ENCODE measurements around the gene TMEM135.

The TMEM135 gene

DNA sequence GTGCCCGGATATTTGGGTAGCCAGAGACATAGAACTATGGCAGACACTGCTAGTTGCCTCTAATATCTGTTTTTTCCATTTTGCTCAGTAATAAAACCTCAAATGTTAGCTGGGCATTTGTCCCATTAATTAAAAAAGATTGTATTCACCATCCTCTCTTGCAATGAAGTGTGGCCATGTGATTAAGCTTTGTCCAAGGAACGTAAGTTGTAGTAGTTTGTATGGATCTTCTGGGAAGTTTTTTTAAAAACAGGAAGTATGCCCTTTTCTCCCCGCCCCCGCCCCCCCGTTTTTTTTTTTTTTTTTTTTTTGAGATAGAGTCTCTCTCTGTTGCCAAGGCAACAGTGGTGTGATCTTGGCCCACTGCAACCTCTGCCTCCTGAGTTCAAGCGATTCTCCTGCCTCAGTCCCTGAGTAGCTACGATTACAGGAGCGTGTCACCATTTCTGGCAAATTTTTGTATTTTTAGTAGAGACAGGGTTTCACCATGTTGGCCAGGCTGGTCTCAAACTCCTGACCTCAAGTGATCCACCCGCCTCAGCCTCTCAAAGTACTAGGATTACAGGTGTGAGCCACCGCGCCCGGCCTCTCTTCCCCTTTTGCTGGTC lies 1.7 kb upstream of the TMEM135 start:
- Histone ChIP-seq H3K9me3 (ENCODE audit: severe bottlenecking) (no peaks in the 10 kb centered on the region), H3K27me3 (ENCODE audit: insufficient read depth, low read depth, severe bottlenecking) (no peaks in the 10 kb centered on the region), H3K36me3 (peaks cover 2% of the 10 kb centered on the region; the same call in 1 of the 2 replicates), H3K27ac (no peak overlapping the region), H3K4me3 (ENCODE audit: low read depth, low read length) (no peak overlapping the region)
- DNase-seq = peak; percentile 13
- TF ChIP-seq, protein P1, sequence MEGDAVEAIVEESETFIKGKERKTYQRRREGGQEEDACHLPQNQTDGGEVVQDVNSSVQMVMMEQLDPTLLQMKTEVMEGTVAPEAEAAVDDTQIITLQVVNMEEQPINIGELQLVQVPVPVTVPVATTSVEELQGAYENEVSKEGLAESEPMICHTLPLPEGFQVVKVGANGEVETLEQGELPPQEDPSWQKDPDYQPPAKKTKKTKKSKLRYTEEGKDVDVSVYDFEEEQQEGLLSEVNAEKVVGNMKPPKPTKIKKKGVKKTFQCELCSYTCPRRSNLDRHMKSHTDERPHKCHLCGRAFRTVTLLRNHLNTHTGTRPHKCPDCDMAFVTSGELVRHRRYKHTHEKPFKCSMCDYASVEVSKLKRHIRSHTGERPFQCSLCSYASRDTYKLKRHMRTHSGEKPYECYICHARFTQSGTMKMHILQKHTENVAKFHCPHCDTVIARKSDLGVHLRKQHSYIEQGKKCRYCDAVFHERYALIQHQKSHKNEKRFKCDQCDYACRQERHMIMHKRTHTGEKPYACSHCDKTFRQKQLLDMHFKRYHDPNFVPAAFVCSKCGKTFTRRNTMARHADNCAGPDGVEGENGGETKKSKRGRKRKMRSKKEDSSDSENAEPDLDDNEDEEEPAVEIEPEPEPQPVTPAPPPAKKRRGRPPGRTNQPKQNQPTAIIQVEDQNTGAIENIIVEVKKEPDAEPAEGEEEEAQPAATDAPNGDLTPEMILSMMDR (IDR thresholded peaks at IDR 0.05; ENCODE audit: low read depth, low read length) = no peak

DNA sequence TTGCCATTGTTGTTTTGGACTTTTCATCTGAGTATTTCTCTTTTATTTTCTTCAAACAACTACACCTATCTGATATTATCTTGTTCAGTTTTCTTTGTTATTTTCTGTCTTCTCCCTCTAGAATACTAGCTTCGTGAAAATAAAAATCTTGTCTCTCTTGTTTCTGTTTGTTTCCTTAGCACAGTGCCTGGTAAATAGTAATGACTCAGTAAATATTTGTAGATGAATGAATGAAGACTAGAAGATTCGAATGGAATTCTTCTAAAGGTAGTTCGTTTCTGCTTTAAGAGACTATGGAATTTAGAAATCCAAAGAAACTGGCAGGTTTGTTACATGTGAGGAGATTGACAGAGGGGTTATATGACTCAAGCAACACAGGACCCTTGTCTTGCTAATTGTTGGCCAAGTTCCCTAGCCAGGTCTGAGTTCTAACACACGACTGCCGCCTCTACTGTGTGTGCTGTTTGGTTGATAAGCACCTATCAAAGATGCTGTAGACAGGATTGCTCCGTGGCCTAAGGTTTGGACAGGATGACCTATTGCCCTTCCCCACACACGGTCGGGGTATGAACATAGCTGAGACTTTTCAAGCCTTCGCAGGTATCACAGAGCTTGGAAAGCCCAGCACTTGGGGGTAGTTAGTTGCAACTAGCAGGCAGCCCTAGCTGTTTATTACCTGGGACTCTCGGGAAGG lies 831 bp upstream of the TMEM135 start:
- Histone ChIP-seq H3K27me3 (ENCODE audit: insufficient read depth, low read depth, severe bottlenecking) (no peaks in the 10 kb centered on the region), H3K9me3 (ENCODE audit: severe bottlenecking) (no peaks in the 10 kb centered on the region), H3K36me3 (peaks cover 2% of the 10 kb centered on the region; the same call in 1 of the 2 replicates), H3K27ac (peak overlapping the region; percentile 77), H3K4me3 (ENCODE audit: low read depth, low read length) (peak overlapping the region; percentile 99)
- DNase-seq = no peak
- TF ChIP-seq, protein P1 (IDR thresholded peaks at IDR 0.05; ENCODE audit: low read depth, low read length) = no peak

DNA sequence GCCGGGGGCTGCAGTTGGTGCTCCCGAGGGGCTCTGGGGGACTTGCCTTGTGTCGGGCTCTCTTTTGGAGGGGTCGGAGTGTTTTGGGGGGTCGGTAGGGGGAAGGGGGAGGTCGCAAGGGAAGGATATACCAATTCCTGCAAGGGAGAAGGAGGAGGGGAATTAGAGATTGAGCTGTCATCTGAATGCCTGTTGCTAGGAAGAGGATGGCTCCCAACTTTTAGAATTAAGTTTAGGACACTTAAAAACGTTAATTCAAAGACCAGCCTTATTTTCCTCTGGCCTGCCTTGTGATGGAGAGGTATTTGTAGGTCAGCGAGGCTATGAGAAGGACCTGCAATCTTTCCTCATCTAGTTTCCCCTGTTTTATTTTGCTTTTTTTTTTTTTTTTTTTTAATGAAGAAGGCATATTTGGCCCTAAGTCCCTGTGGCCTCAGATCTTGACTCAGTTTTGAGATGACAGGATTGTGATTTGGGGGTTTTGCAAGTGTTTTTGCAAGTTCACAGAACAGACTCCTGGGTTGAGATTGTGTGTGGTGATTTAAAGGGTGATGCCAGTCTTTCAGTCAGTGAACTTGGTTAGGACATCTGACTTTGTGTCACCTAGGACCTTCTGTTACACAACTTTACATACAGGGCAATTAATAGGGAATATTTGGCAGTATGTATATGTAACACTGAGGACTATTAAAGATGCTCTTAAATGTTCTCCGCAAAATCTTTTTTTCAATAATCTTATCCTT lies 672 bp downstream of the TMEM135 start:
- TF ChIP-seq, protein P1 (IDR thresholded peaks at IDR 0.05; ENCODE audit: low read depth, low read length) = no peak
- Histone ChIP-seq H3K9me3 (ENCODE audit: severe bottlenecking) (no peaks in the 10 kb centered on the region), H3K36me3 (peaks cover 8% of the 10 kb centered on the region), H3K27ac (peak overlapping the region; percentile 77), H3K4me3 (ENCODE audit: low read depth, low read length) (peak overlapping the region; percentile 99), H3K27me3 (ENCODE audit: insufficient read depth, low read depth, severe bottlenecking) (no peaks in the 10 kb centered on the region)
- no peak for DNase-seq

DNA sequence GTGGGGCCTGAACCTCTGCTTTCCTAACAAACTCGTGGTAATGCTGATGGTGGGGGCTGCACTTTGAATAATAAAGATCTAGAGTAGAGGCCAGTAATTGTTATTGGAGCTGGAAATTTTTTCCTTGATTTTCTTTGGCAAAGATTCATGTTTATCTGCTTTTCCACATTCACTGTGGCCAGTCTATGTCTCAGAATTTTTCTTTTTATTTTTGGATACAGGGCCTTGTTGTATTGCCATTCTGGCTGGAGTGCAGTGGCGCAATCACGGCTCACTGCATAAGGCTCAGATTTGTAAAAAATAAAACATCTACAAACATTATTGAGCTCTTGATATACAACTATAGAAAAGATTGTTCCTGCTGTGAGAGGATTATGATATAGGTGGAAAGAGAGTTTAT lies 1.6 kb downstream of the TMEM135 start:
- H3K4me3 ChIP-seq (ENCODE audit: low read depth, low read length) = no peak overlapping the region
- TF ChIP-seq, protein P1 (IDR thresholded peaks at IDR 0.05; ENCODE audit: low read depth, low read length) = no peak
- H3K27ac ChIP-seq = no peak overlapping the region
- H3K9me3 ChIP-seq (ENCODE audit: severe bottlenecking) = no peaks in the 10 kb centered on the region
- H3K36me3 ChIP-seq = peaks cover 15% of the 10 kb centered on the region
- no peak for DNase-seq
- H3K27me3 ChIP-seq (ENCODE audit: insufficient read depth, low read depth, severe bottlenecking) = no peaks in the 10 kb centered on the region

DNA sequence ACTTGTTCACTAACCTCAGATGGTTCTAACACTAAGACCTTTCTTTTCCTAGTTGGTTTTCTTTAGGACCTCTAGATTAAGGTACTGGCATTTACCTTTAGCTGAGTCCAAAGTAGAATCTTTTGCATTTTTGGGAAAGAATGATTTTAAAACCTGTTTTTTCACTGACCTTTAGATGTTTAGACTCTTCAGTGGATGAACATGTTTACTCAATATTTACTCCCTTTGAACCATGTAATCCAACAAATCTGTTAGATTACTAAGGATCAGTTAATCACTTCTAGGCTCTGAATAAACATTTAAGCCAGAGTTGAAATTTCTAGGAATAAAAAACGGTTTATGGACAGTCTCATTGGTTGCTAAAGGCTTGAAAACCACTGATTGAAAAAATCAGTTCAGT lies 6.2 kb downstream of the TMEM135 start:
- H3K27me3 ChIP-seq (ENCODE audit: insufficient read depth, low read depth, severe bottlenecking) = no peaks in the 10 kb centered on the region
- DNase-seq = no peak
- H3K9me3 ChIP-seq (ENCODE audit: severe bottlenecking) = peaks cover 4% of the 10 kb centered on the region
- H3K36me3 ChIP-seq = peaks cover 31% of the 10 kb centered on the region
- H3K4me3 ChIP-seq (ENCODE audit: low read depth, low read length) = no peak overlapping the region
- no peak overlapping the region for H3K27ac ChIP-seq
- TF ChIP-seq, protein P1 (IDR thresholded peaks at IDR 0.05; ENCODE audit: low read depth, low read length) = no peak

All from WERI-Rb-1 (cell line).